ENCODE results near the gene SPO11.

SPO11 gene

GRCh38 chr20:57390604-57391438 lies 61.2 kb downstream of the SPO11 start, which contains the start of gene RBM38:
Gene RBM38, plus strand, starts transcription at chr20:57391396. Its CDS starts 186 bp downstream, at chr20:57391582.
- H3K4me3 ChIP-seq (replicated peaks; ENCODE audit: insufficient read depth, low read length) = peak within 1 kb of the TSS; percentile 78
- H3K27me3 ChIP-seq (ENCODE audit: insufficient read depth, poor library complexity, severe bottlenecking) = no peaks in the 10 kb centered on the region
- peak within 1 kb of the TSS; percentile 58 for H3K27ac ChIP-seq (replicated peaks)
- TF ChIP-seq, protein P1, sequence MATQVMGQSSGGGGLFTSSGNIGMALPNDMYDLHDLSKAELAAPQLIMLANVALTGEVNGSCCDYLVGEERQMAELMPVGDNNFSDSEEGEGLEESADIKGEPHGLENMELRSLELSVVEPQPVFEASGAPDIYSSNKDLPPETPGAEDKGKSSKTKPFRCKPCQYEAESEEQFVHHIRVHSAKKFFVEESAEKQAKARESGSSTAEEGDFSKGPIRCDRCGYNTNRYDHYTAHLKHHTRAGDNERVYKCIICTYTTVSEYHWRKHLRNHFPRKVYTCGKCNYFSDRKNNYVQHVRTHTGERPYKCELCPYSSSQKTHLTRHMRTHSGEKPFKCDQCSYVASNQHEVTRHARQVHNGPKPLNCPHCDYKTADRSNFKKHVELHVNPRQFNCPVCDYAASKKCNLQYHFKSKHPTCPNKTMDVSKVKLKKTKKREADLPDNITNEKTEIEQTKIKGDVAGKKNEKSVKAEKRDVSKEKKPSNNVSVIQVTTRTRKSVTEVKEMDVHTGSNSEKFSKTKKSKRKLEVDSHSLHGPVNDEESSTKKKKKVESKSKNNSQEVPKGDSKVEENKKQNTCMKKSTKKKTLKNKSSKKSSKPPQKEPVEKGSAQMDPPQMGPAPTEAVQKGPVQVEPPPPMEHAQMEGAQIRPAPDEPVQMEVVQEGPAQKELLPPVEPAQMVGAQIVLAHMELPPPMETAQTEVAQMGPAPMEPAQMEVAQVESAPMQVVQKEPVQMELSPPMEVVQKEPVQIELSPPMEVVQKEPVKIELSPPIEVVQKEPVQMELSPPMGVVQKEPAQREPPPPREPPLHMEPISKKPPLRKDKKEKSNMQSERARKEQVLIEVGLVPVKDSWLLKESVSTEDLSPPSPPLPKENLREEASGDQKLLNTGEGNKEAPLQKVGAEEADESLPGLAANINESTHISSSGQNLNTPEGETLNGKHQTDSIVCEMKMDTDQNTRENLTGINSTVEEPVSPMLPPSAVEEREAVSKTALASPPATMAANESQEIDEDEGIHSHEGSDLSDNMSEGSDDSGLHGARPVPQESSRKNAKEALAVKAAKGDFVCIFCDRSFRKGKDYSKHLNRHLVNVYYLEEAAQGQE (IDR thresholded peaks at IDR 0.05; ENCODE audit: insufficient replicate concordance, low read depth) = no peak
- no peak for TF ChIP-seq GABPA (IDR thresholded peaks at IDR 0.05; ENCODE audit: low read depth)
- TF ChIP-seq POLR2AphosphoS5 (IDR thresholded peaks at IDR 0.05; ENCODE audit: low read depth) = no peak
- no peak for TF ChIP-seq SPI1 (IDR thresholded peaks at IDR 0.05; ENCODE audit: borderline replicate concordance, low read depth)
- TF ChIP-seq CTCF (IDR thresholded peaks at IDR 0.05; ENCODE audit: insufficient read depth, low read length) = no peak
- peak in 1 of 2 experiments; percentile 38 for DNase-seq (ENCODE audit: low read depth in 1 of 2, low spot score in 1 of 2)

DNA sequence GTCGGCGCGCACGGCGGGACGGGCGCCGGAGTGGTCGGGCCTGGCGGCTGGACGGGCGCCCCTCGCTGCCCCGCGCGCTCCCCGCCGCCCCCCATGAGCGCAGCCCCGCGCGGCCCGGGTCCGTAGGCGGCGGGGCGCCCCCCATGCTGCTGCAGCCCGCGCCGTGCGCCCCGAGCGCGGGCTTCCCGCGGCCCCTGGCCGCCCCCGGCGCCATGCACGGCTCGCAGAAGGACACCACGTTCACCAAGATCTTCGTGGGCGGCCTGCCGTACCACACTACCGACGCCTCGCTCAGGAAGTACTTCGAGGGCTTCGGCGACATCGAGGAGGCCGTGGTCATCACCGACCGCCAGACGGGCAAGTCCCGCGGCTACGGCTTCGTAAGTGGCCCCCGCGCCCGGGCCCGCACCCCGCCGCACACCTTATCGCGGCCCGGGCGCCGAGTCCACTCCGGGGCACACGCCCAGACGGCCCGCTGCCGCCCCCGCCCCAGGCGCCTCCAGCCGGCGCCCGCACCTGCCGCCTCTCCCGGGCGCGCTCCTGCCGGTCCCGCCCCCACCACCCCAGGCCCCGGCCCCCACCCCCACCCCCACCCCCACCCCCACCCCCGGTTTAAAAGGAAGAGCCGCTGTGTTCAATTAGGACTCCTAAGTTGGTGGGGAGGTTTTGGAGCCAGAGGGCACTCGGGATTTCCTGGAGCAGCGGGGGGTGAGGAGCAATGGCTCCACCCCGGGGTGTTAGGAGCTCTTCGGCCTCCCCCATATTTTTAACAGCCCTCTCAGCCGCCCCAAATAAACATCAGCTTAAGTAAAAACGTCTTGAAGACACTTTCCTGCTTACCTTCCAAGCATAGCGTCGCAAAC lies 62.1 kb downstream of the SPO11 start:
- TF ChIP-seq CTCF (IDR thresholded peaks at IDR 0.05; ENCODE audit: insufficient read depth, low read length) = no peak
- TF ChIP-seq POLR2AphosphoS5 (IDR thresholded peaks at IDR 0.05; ENCODE audit: low read depth) = no peak
- TF ChIP-seq, protein P1 (IDR thresholded peaks at IDR 0.05; ENCODE audit: insufficient replicate concordance, low read depth) = no peak
- no peak for TF ChIP-seq GABPA (IDR thresholded peaks at IDR 0.05; ENCODE audit: low read depth)
- TF ChIP-seq SPI1 (IDR thresholded peaks at IDR 0.05; ENCODE audit: borderline replicate concordance, low read depth) = no peak
- Histone ChIP-seq H3K4me3 (replicated peaks; ENCODE audit: insufficient read depth, low read length) (peak overlapping the region; percentile 78), H3K27me3 (ENCODE audit: insufficient read depth, poor library complexity, severe bottlenecking) (no peaks in the 10 kb centered on the region), H3K27ac (replicated peaks) (peak overlapping the region; percentile 58)
- DNase-seq (ENCODE audit: low read depth in 1 of 2, low spot score in 1 of 2) = no peak

GRCh38 chr20:57392512-57393271 lies 63.1 kb downstream of the SPO11 start:
- Histone ChIP-seq H3K27ac (replicated peaks) (peak overlapping the region; percentile 56), H3K27me3 (ENCODE audit: insufficient read depth, poor library complexity, severe bottlenecking) (no peaks in the 10 kb centered on the region), H3K4me3 (replicated peaks; ENCODE audit: insufficient read depth, low read length) (peak overlapping the region; percentile 78)
- TF ChIP-seq CTCF (IDR thresholded peaks at IDR 0.05; ENCODE audit: insufficient read depth, low read length) (no peak), POLR2AphosphoS5 (IDR thresholded peaks at IDR 0.05; ENCODE audit: low read depth) (peak; percentile 46; the same call in 1 of the 2 replicates), GABPA (IDR thresholded peaks at IDR 0.05; ENCODE audit: low read depth) (no peak), SPI1 (IDR thresholded peaks at IDR 0.05; ENCODE audit: borderline replicate concordance, low read depth) (peak; percentile 83)
- TF ChIP-seq, protein P1 (IDR thresholded peaks at IDR 0.05; ENCODE audit: insufficient replicate concordance, low read depth) = no peak
- peak; percentile 64 to 72 for DNase-seq (ENCODE audit: low read depth in 1 of 2, low spot score in 1 of 2)

Measured in HL-60 (cell line).